Upper lobe of left lung (tissue), 6 donors: Measurements from ENCODE around the gene CDK5R1. TPM values are rescaled to one million over a fixed set of nuclear protein-coding genes. Genes with fewer than 3 reads are reported as not detected.

Source experiments
- ATAC-seq, 2 donors: fragments of 200-7000 bp; cut with Tn5 transposase; one replicate each; pipeline ENCODE4 v1.9.1; 2022; ENCODE audit warnings: mild to moderate bottlenecking in 2 of 2, moderate library complexity in 2 of 2; ENCODE audit not compliant: low FRiP score in 2 of 2
- DNase-seq, 2 donors: peaks; one replicate each; pipeline ENCODE4 v3.0.0-alpha.2; 2019 to 2020
- H3K27ac ChIP-seq, 4 donors: fragments of 200-600 bp; sonication (generic); one replicate each; pipeline ENCODE4 v1.5.1; 2016 to 2019
- H3K27me3 ChIP-seq, 4 donors: fragments of 200-600 bp; sonication (generic); one replicate each; pipeline ENCODE4 v1.5.1; 2017 to 2019
- H3K36me3 ChIP-seq, 4 donors: fragments of 200-600 bp; sonication (generic); one replicate each; pipeline ENCODE4 v1.5.1; 2016 to 2019
- H3K4me1 ChIP-seq, 4 donors: fragments of 200-600 bp; sonication (generic); one replicate each; pipeline ENCODE4 v1.5.1; 2018 to 2019
- H3K4me3 ChIP-seq, 4 donors: fragments of 200-600 bp; sonication (generic); one replicate each; pipeline ENCODE4 v1.5.1; 2017 to 2019; ENCODE audit warnings: mild to moderate bottlenecking in 2 of 4, moderate library complexity in 1 of 4
- H3K9me3 ChIP-seq, 4 donors: fragments of 200-600 bp; sonication (generic); one replicate each; pipeline ENCODE4 v1.5.1; 2018 to 2019
- EP300 ChIP-seq, 4 donors: sonication (generic); formaldehyde crosslinking; IDR thresholded peaks; one replicate each; pipeline ENCODE4 v1.5.1; 2017; ENCODE audit warnings: antibody characterized with exemption in 4 of 4, control low read depth in 2 of 4
- POLR2A ChIP-seq, 4 donors: fragments of 450-650 bp; IDR thresholded peaks; one replicate each; pipeline ENCODE4 v1.5.1; 2016 to 2017; ENCODE audit warnings: antibody characterized with exemption in 4 of 4, mild to moderate bottlenecking in 2 of 4
- POLR2AphosphoS5 ChIP-seq, 2 donors: sonication (generic); formaldehyde crosslinking; IDR thresholded peaks; one replicate each; pipeline ENCODE4 v1.5.1; 2017; ENCODE audit warnings: antibody characterized with exemption in 2 of 2
- WGBS, 2 donors: methylation state at CpG; one replicate each; pipeline ENCODE4 v1.1.5; 2017 to 2018; 5-methylcytosine and 5-hydroxymethylcytosine counted together
- total RNA-seq, 6 donors: library from RNA; depleted of rRNA in 4 of 6; stranded (reverse); fragments of >200 nt in 4 of 6; gene quantifications; one replicate each; pipeline versions ENCODE4 v1.1.0 to v1.2.1, GENCODE V29; 2016 to 2021
- TF ChIP-seq, protein P1 (sequence below), 6 experiments: fragments of 450-650 bp in 4 of 6; fragments of 200-600 bp in 2 of 6; sonication (generic) in 2 of 6; IDR thresholded peaks; one replicate each; pipeline ENCODE4 v1.5.1; 2016 to 2019; ENCODE audit warnings: antibody characterized with exemption in 6 of 6
- donor health status: DM: no; HTN: no; CAD: no; lungs with moderate emphysema.
- donor health status: DM: no; HTN: yes; CAD: no; lungs with severe emphysema.

CDK5R1 gene
- total RNA-seq, 6 donors from 2014 or later: 0.76 to 3.1 (median 1.5) TPM

DNA sequence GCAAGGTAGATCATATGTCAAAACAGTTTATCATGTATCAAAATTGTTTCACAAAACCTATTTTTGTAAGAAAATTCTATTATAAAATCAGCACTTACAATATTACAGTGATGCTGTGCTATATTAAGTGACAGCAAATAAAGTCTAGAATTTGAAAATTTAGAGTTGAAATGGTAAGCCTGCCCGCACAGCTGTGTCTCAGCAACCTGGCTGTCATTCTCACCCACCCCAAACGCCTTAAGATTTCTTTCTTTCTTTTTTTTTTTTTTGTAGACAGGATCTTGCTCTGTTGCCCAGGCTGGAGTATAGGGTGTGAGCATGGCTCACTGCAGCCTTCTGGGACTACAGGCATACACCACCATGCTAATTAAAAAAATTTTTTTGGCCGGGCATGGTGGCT is 26.8 kb downstream of the CDK5R1 start:
- WGBS, 2 donors: 92 to 94% methylated on average over 3 of the region's 3 CpGs
- ATAC-seq: no peak
- no peak overlapping the region for H3K4me3 ChIP-seq

DNA sequence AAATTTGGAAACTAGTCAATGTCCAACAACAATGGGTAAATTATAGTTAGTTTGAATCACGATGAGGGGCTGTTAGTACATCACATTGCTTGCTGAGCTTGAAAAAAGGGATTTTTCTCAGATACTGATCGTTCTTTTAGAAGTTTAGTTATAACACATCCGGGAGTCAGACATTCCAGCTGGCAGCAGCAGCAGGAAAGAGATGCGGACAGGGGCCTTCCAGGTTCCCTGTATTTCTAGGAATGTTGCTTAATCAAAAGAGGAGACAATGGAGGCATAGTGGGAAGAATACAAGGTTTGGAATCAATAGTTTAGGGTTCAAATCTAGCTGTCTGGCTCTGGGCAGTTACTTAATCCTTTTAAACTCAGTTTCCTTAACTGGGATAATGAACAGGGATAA is 27.8 kb downstream of the CDK5R1 start:
- no peak for ATAC-seq
- no peak overlapping the region for H3K4me3 ChIP-seq
- no peaks in the 10 kb centered on the region for H3K27me3 ChIP-seq
- no peaks in the 10 kb centered on the region for H3K36me3 ChIP-seq
- WGBS, 2 donors: 69 to 71% methylated on average over 4 of the region's 4 CpGs
- H3K9me3 ChIP-seq: no peaks in the 10 kb centered on the region
- TF ChIP-seq POLR2A (IDR thresholded peaks at IDR 0.05): no peak
- H3K27ac ChIP-seq: no peak overlapping the region
- peaks cover 6 to 12% (median 9%) of the 10 kb centered on the region in 4 donors for H3K4me1 ChIP-seq
- DNase-seq: no peak

More for the DNA sequence above, 26.8 kb downstream of the CDK5R1 start:
- DNase-seq: no peak
- Histone ChIP-seq H3K36me3 (no peaks in the 10 kb centered on the region), H3K27ac (no peak overlapping the region), H3K9me3 (no peaks in the 10 kb centered on the region), H3K4me1 (peaks cover 0 to 2% (median under 1%) of the 10 kb centered on the region in 4 donors), H3K27me3 (no peaks in the 10 kb centered on the region)
- TF ChIP-seq EP300 (IDR thresholded peaks at IDR 0.05) (no peak), POLR2AphosphoS5 (IDR thresholded peaks at IDR 0.05) (no peak), POLR2A (IDR thresholded peaks at IDR 0.05) (no peak)
- TF ChIP-seq, protein P1, sequence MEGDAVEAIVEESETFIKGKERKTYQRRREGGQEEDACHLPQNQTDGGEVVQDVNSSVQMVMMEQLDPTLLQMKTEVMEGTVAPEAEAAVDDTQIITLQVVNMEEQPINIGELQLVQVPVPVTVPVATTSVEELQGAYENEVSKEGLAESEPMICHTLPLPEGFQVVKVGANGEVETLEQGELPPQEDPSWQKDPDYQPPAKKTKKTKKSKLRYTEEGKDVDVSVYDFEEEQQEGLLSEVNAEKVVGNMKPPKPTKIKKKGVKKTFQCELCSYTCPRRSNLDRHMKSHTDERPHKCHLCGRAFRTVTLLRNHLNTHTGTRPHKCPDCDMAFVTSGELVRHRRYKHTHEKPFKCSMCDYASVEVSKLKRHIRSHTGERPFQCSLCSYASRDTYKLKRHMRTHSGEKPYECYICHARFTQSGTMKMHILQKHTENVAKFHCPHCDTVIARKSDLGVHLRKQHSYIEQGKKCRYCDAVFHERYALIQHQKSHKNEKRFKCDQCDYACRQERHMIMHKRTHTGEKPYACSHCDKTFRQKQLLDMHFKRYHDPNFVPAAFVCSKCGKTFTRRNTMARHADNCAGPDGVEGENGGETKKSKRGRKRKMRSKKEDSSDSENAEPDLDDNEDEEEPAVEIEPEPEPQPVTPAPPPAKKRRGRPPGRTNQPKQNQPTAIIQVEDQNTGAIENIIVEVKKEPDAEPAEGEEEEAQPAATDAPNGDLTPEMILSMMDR (IDR thresholded peaks at IDR 0.05): no peak

DNA sequence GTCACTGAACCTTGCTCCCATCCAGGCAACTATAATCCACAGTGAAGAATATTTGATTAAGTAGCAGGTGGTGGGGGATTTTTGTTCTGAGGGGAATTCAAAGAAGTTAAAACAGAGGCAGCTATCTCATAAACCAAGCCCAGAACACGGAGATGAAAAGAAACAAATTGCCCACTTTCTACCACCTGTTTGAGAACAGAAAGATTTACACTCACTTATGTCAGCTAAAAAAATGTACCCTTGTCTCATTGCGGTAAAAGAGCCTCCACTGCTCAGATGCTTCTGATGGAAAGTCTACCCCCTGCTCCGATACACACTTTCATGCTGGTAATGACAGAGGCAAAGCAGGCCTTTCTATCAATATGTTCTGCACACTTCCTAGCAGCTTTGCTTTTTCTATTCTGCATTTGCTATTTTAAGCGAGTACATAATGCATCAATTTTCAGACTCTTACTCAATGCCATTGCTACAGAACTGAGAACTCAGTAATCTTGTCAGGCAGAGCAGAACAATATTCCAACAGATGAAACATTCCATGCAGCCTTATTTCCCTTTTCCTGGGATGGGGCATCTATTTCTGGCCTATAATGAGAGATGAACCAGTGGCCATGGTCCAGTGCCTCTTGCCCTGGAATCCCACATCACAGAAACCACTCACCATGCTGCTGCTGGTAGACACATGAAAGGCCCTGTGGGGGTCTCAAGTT is 29.0 kb downstream of the CDK5R1 start:
- Histone ChIP-seq H3K9me3 (no peaks in the 10 kb centered on the region), H3K27me3 (no peaks in the 10 kb centered on the region), H3K27ac (no peak overlapping the region), H3K4me1 (peaks cover 16 to 21% (median 20%) of the 10 kb centered on the region in 4 donors), H3K4me3 (no peak overlapping the region), H3K36me3 (no peaks in the 10 kb centered on the region)
- 91 to 95% methylated on average over 4 of the region's 4 CpGs for WGBS, 2 donors
- ATAC-seq: no peak
- TF ChIP-seq EP300 (IDR thresholded peaks at IDR 0.05): no peak
- TF ChIP-seq, protein P1 (IDR thresholded peaks at IDR 0.05): no peak
- no peak for TF ChIP-seq POLR2A (IDR thresholded peaks at IDR 0.05)
- DNase-seq: no peak

DNA sequence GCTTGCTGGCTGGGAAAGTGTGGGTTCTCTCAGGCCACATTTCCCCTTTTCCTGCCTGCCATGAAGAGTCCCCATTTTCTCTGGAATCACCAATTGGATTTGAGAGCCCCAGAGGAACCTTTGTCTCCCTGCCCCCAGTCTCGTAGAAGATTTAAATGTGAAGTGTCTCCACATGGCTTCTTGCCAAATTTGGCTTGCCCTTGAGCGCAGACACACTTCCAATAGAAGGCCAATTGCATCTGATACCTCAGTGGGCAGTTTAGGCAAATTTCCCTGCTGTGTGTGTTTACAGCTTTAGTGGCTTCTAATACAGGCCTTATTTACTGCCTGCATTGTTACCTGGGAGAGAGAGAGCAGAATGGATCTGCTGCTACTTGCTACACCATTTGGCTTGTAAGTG is 29.7 kb downstream of the CDK5R1 start:
- no peak for DNase-seq
- ATAC-seq: no peak
- WGBS, 2 donors: 5 to 73% methylated on average over 2 of the region's 2 CpGs
- TF ChIP-seq, protein P1 (IDR thresholded peaks at IDR 0.05): no peak
- TF ChIP-seq EP300 (IDR thresholded peaks at IDR 0.05) (no peak), POLR2A (IDR thresholded peaks at IDR 0.05) (no peak), POLR2AphosphoS5 (IDR thresholded peaks at IDR 0.05) (no peak)
- H3K36me3 ChIP-seq: no peaks in the 10 kb centered on the region
- no peaks in the 10 kb centered on the region for H3K27me3 ChIP-seq
- peaks cover 16 to 21% (median 20%) of the 10 kb centered on the region in 4 donors for H3K4me1 ChIP-seq
- no peak overlapping the region for H3K27ac ChIP-seq
- no peaks in the 10 kb centered on the region for H3K9me3 ChIP-seq
- H3K4me3 ChIP-seq: no peak overlapping the region

DNA sequence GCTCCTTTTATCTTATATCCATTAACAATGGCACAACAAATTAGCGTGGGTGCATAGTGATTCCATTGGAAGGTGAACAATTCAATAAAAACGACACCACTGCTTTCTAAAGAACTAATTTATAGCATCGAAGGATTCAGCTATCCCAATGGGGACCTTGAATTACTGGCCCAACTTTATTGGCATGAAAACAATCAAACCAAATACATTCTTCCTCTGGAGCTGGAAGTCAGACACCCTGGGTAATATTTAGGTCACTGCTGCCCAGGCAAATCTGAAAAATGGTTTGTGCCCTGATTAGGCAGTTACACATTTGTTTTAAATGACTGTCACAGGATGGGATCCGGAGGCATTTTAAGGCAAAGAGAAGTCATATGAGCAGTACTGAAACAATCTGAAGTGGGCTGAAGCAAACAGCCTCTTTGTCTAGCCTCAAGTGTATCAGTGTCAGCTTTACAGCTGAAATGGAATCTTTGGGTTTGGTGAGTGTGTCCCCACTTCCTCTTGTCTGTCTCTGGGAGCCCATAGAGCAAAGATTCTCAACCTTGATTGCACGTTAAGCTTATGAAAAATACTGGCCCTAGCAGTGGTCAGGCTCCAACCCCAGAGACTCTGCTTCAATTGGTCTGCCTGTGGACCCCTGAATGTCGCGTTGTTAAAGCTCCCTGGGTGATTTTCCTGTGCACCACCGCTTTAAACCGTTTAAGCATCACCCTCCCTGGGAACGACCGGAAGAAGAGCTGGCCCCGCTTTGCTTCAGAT is 30.3 kb downstream of the CDK5R1 start:
- Histone ChIP-seq H3K36me3 (no peaks in the 10 kb centered on the region), H3K27ac (no peak overlapping the region), H3K27me3 (no peaks in the 10 kb centered on the region), H3K9me3 (no peaks in the 10 kb centered on the region), H3K4me3 (no peak overlapping the region), H3K4me1 (peaks cover 16 to 21% (median 20%) of the 10 kb centered on the region in 4 donors)
- ATAC-seq (no peak), DNase-seq (no peak)
- 74 to 79% methylated on average over 12 of the region's 12 CpGs for WGBS, 2 donors
- TF ChIP-seq, protein P1 (IDR thresholded peaks at IDR 0.05): no peak
- TF ChIP-seq POLR2A (IDR thresholded peaks at IDR 0.05) (no peak), POLR2AphosphoS5 (IDR thresholded peaks at IDR 0.05) (no peak), EP300 (IDR thresholded peaks at IDR 0.05) (no peak)
